ENCODE data around the gene SPOCK3. TPM values are rescaled to one million over a fixed set of nuclear protein-coding genes. Genes with fewer than 3 reads are reported as not detected.

Gene SPOCK3
- total RNA-seq, 2 experiments from 2014 or later, result not detected

- H3K27ac Mint-ChIP-seq, result no peak overlapping the region
- ChIA-PET POLR2A (no interaction called here), CTCF (no interaction called here)
- ATAC-seq (ENCODE audit: poor library complexity), result no peak
- Histone ChIP-seq H3K36me3 (ENCODE audit: insufficient read depth, low read length) (no peaks in the 10 kb centered on the region), H3K27me3 (ENCODE audit: control insufficient read depth in 1 of 2, insufficient read depth in 2 of 2, low read length in 2 of 2) (no peaks in the 10 kb centered on the region), H3K9me3 (ENCODE audit: control insufficient read depth in 1 of 2, insufficient read depth in 1 of 2, low read length in 2 of 2) (peaks cover 3 to 4% of the 10 kb centered on the region in 2 experiments), H3K4me1 (ENCODE audit: insufficient read depth, low read length) (no peaks in the 10 kb centered on the region), H3K27ac (ENCODE audit: low read depth in 1 of 2, low read length in 2 of 2) (no peak overlapping the region), H3K4me3 (ENCODE audit: low read length) (no peak overlapping the region)
- H3K27me3 Mint-ChIP-seq, result no peaks in the 10 kb centered on the region
- no peaks in the 10 kb centered on the region for H3K4me1 Mint-ChIP-seq (ENCODE audit: low read depth)
- no peaks in the 10 kb centered on the region for H3K36me3 Mint-ChIP-seq (ENCODE audit: low read depth)
- no peak for TF ChIP-seq CTCF (IDR thresholded peaks at IDR 0.05)
- H3K9me3 Mint-ChIP-seq, result peaks cover 2% of the 10 kb centered on the region
- intact Hi-C loops (cut with DNase I, micrococcal nuclease), result no loop called here
- no peak for DNase-seq
- no peak overlapping the region for H3K4me3 Mint-ChIP-seq
Observed at GRCh38 chr4:167117273-167117672, 117.0 kb downstream of the SPOCK3 start.

- H3K4me1 Mint-ChIP-seq (ENCODE audit: low read depth), result no peaks in the 10 kb centered on the region
- intact Hi-C loops (cut with DNase I, micrococcal nuclease), result no loop called here
- no peaks in the 10 kb centered on the region for H3K36me3 Mint-ChIP-seq (ENCODE audit: low read depth)
- no peak overlapping the region for H3K4me3 Mint-ChIP-seq
- Histone ChIP-seq H3K27ac (ENCODE audit: low read depth in 1 of 2, low read length in 2 of 2) (no peak overlapping the region), H3K4me3 (ENCODE audit: low read length) (no peak overlapping the region), H3K36me3 (ENCODE audit: insufficient read depth, low read length) (no peaks in the 10 kb centered on the region), H3K27me3 (ENCODE audit: control insufficient read depth in 1 of 2, insufficient read depth in 2 of 2, low read length in 2 of 2) (no peaks in the 10 kb centered on the region), H3K9me3 (ENCODE audit: control insufficient read depth in 1 of 2, insufficient read depth in 1 of 2, low read length in 2 of 2) (peaks cover 3 to 4% of the 10 kb centered on the region in 2 experiments), H3K4me1 (ENCODE audit: insufficient read depth, low read length) (no peaks in the 10 kb centered on the region)
- TF ChIP-seq CTCF (IDR thresholded peaks at IDR 0.05), result no peak
- ATAC-seq (ENCODE audit: poor library complexity) (no peak), DNase-seq (no peak)
- peaks cover 2% of the 10 kb centered on the region for H3K9me3 Mint-ChIP-seq
- CTCF ChIA-PET, result no interaction called here
- no peaks in the 10 kb centered on the region for H3K27me3 Mint-ChIP-seq
- H3K27ac Mint-ChIP-seq, result no peak overlapping the region
- POLR2A ChIA-PET, result no interaction called here
Observed at GRCh38 chr4:167114416-167114971, 119.8 kb downstream of the SPOCK3 start.

GRCh38 chr4:167111622-167112021 is 122.7 kb downstream of the SPOCK3 start:
- POLR2A ChIA-PET, result no interaction called here
- DNase-seq, result no peak
- no peaks in the 10 kb centered on the region for H3K27me3 Mint-ChIP-seq

More at GRCh38 chr4:167111622-167112021, 122.7 kb downstream of the SPOCK3 start:
- H3K27ac Mint-ChIP-seq, result no peak overlapping the region
- Histone ChIP-seq H3K27me3 (ENCODE audit: control insufficient read depth in 1 of 2, insufficient read depth in 2 of 2, low read length in 2 of 2) (no peaks in the 10 kb centered on the region), H3K27ac (ENCODE audit: low read depth in 1 of 2, low read length in 2 of 2) (no peak overlapping the region), H3K4me1 (ENCODE audit: insufficient read depth, low read length) (no peaks in the 10 kb centered on the region), H3K4me3 (ENCODE audit: low read length) (no peak overlapping the region), H3K9me3 (ENCODE audit: control insufficient read depth in 1 of 2, insufficient read depth in 1 of 2, low read length in 2 of 2) (no peaks in the 10 kb centered on the region), H3K36me3 (ENCODE audit: insufficient read depth, low read length) (no peaks in the 10 kb centered on the region)
- H3K9me3 Mint-ChIP-seq, result peaks cover 8% of the 10 kb centered on the region
- intact Hi-C loops (cut with DNase I, micrococcal nuclease), result no loop called here
- TF ChIP-seq CTCF (IDR thresholded peaks at IDR 0.05), result no peak
- H3K4me1 Mint-ChIP-seq (ENCODE audit: low read depth), result no peaks in the 10 kb centered on the region
- ATAC-seq (ENCODE audit: poor library complexity), result no peak
- CTCF ChIA-PET, result interaction anchor here (0.7 kb wide), 1 partner anchor 723 kb away, joined by 3 read pairs; no protein-coding TSS in a partner anchor
- H3K4me3 Mint-ChIP-seq, result no peak overlapping the region
- H3K36me3 Mint-ChIP-seq (ENCODE audit: low read depth), result no peaks in the 10 kb centered on the region

Measured in CD4-positive, alpha-beta T cell (primary cell).